ENCODE measurements around the gene SNX27. TPM values are rescaled to one million over a fixed set of nuclear protein-coding genes. Genes with fewer than 3 reads are reported as not detected.

SNX27 gene
- total RNA-seq, 4 donors from 2014 or later = 35.7 to 44.6 (median 41.7) TPM

DNA sequence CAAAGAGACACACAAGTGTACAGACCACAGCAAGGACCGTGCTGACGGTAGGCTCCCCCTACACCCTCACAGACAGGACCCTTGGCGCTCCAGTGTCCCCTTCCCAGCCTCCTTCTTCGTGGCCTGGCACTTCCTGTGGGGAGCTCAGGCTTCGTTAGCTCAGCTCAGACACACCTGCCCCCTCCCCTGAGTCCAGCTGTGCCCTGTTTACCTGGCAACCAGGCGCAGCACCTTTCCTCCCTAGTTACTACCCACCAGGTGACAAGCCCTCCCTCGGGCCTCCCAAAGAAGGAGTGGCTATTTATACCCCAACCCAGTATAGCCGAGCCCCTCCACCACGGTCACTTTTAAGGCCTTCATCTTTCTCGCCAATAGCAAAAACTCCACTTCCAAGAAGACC is 100.1 kb downstream of the SNX27 start:
- no peaks in the 10 kb centered on the region for H3K9me3 ChIP-seq
- H3K4me3 ChIP-seq = no peak overlapping the region
- peaks cover 0 to 44% of the 10 kb centered on the region in 2 donors for H3K27me3 ChIP-seq
- no peak overlapping the region for H3K27ac ChIP-seq
- no peak for DNase-seq (ENCODE audit: low spot score in 2 of 2)
- TF ChIP-seq POLR2A (IDR thresholded peaks at IDR 0.05) (no peak), EP300 (IDR thresholded peaks at IDR 0.05) (no peak)
- TF ChIP-seq, protein P1, sequence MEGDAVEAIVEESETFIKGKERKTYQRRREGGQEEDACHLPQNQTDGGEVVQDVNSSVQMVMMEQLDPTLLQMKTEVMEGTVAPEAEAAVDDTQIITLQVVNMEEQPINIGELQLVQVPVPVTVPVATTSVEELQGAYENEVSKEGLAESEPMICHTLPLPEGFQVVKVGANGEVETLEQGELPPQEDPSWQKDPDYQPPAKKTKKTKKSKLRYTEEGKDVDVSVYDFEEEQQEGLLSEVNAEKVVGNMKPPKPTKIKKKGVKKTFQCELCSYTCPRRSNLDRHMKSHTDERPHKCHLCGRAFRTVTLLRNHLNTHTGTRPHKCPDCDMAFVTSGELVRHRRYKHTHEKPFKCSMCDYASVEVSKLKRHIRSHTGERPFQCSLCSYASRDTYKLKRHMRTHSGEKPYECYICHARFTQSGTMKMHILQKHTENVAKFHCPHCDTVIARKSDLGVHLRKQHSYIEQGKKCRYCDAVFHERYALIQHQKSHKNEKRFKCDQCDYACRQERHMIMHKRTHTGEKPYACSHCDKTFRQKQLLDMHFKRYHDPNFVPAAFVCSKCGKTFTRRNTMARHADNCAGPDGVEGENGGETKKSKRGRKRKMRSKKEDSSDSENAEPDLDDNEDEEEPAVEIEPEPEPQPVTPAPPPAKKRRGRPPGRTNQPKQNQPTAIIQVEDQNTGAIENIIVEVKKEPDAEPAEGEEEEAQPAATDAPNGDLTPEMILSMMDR (IDR thresholded peaks at IDR 0.05) = no peak
- H3K4me1 ChIP-seq = peaks cover 0 to 10% (median 0%) of the 10 kb centered on the region in 4 donors
- 57 to 61% methylated on average over 10 of the region's 10 CpGs for WGBS, 2 donors
- H3K36me3 ChIP-seq = no peaks in the 10 kb centered on the region

DNA sequence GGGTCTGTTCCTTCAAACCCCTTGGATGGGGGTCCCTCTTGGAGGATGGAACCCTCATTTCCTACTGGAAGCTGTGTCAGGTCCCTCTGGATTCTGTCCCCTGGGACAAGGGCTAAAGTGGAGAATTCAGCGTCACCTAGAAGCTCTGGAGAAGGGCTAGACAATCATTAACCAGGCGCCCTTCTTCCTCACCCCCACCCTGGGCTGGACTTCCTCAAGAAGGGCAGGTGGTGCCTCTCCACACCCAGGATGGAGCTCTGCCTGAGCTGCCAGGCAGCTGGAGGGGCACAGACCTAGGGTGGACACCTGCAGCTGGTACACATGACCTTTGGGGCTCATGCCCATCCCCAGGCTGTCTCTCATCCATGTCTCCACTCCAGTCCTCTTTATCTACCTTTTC is 101.2 kb downstream of the SNX27 start:
- 58 to 88% methylated on average over 2 of the region's 2 CpGs for WGBS, 2 donors
- Histone ChIP-seq H3K36me3 (no peaks in the 10 kb centered on the region), H3K4me3 (no peak overlapping the region), H3K27ac (no peak overlapping the region), H3K4me1 (peaks cover 0 to 19% (median 4%) of the 10 kb centered on the region in 4 donors), H3K9me3 (no peaks in the 10 kb centered on the region), H3K27me3 (peaks cover 0 to 55% of the 10 kb centered on the region in 2 donors)
- no peak for DNase-seq (ENCODE audit: low spot score in 2 of 2)
- no peak for TF ChIP-seq EP300 (IDR thresholded peaks at IDR 0.05)
- TF ChIP-seq, protein P1 (IDR thresholded peaks at IDR 0.05) = no peak
- no peak for TF ChIP-seq POLR2A (IDR thresholded peaks at IDR 0.05)

DNA sequence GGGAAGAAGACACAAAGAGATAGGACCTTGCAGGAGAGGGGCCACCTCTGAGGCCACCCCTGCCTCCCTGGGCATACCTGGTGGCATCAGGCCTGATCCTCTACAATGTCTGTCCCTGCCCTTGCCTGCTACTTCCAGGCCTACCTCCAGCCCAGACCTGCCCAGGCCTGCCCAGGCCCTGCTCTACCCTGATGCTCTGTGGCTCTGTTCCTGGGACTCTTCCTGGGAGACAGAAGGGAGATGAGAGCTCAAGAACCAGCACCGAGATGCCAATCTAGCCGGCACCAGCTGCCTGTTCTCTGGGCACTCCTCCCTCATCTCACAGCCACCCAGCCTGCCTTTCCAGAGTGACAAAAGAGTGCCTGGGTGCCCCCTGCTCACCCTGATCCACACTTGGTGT is 102.0 kb downstream of the SNX27 start:
- no peak for TF ChIP-seq EP300 (IDR thresholded peaks at IDR 0.05)
- TF ChIP-seq, protein P1 (IDR thresholded peaks at IDR 0.05) = no peak
- no peak for TF ChIP-seq POLR2A (IDR thresholded peaks at IDR 0.05)
- peaks cover 0 to 19% (median 4%) of the 10 kb centered on the region in 4 donors for H3K4me1 ChIP-seq
- peaks cover 0 to 62% of the 10 kb centered on the region in 2 donors for H3K27me3 ChIP-seq
- 88 to 95% methylated on average over 2 of the region's 2 CpGs for WGBS, 2 donors
- no peak overlapping the region for H3K27ac ChIP-seq
- no peaks in the 10 kb centered on the region for H3K9me3 ChIP-seq
- no peak for DNase-seq (ENCODE audit: low spot score in 2 of 2)
- no peaks in the 10 kb centered on the region for H3K36me3 ChIP-seq
- H3K4me3 ChIP-seq = no peak overlapping the region

DNA sequence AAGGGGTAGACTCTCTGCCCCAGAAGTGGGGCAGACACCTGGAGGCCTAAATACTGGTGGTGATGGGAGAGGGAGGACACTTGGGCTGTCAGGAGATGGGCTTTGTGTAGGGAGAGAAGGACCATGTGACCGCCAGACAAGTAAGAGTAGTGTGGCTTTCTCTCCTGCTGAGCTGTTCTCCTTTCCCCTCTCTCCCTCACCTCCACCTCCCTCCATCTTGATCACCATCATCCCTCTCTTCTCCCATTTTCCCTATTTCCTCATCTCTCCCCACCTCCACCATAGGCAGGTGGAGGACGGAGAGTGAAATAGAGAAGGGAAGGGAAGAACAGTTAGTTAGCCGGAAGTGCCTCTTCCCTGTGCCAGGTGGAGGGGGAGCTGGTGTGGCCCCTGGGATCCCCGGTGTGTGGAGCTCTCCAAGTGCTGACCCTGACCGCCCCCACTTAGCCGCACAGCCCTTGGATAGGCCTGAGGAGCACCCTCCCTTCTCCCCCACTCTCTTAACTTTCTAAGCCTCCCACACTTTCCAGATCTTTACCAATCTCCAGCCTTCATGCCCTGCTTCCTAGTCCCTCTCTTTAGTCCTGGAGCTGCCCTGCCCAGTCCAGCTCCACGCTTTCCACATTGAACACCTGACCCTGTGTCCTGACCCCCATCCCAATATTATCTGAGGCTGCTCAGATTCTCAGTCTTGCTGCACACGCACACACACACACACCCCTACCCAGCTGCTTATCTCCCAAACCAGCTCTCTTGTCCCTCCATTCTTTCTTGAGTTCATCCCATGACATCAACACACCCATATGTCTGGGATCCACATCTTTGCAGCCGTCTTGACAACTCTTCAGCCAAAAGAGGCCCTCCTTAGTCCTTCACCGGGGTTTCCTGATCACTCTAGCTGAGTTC is 103.2 kb downstream of the SNX27 start:
- Histone ChIP-seq H3K27me3 (peaks cover 0 to 62% of the 10 kb centered on the region in 2 donors), H3K27ac (no peak overlapping the region), H3K4me1 (peaks cover 0 to 20% (median 5%) of the 10 kb centered on the region in 4 donors), H3K4me3 (no peak overlapping the region), H3K9me3 (no peaks in the 10 kb centered on the region), H3K36me3 (no peaks in the 10 kb centered on the region)
- 64 to 65% methylated on average over 9 to 10 of the region's 10 CpGs for WGBS, 2 donors
- DNase-seq (ENCODE audit: low spot score in 2 of 2) = no peak
- TF ChIP-seq, protein P1 (IDR thresholded peaks at IDR 0.05) = no peak
- TF ChIP-seq POLR2A (IDR thresholded peaks at IDR 0.05) = no peak
- no peak for TF ChIP-seq EP300 (IDR thresholded peaks at IDR 0.05)

DNA sequence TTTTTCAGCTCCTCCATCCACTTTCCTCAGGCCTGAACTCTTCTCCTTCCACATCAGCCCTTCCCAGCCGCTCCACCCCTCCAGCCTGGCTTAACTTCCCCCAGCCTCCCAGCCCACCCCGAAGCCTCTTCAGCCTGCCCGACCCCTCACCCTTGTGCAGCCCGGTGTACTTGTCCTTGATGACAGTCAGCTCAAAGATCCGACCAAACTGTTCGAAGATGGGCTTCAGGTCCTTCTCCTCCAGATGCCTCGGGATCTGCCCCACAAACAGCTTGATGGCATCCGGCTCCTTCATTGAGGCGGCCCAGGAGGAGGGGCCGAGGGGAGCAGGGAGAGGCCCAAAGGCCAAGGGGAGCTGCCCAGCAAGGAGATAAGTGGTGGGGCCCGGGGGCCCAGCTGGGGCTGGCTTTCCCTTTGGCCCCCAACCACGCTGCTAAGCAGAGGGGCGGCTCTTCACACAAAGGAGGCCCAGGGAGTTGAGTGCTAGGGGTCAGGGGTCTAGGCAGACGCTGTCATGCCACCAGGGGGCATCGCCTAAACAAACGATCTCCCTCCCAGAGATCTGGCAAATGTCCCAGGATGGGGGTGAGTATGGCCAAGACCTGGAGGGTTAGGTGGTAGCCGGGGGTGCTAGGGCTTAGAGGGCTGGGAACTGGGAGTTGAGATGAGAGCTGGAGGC is 104.0 kb downstream of the SNX27 start:
- Histone ChIP-seq H3K27ac (no peak overlapping the region), H3K4me1 (peaks cover 0 to 28% (median 7%) of the 10 kb centered on the region in 4 donors), H3K27me3 (peaks cover 0 to 62% of the 10 kb centered on the region in 2 donors), H3K9me3 (no peaks in the 10 kb centered on the region), H3K36me3 (no peaks in the 10 kb centered on the region), H3K4me3 (no peak overlapping the region)
- TF ChIP-seq, protein P1 (IDR thresholded peaks at IDR 0.05) = no peak
- TF ChIP-seq EP300 (IDR thresholded peaks at IDR 0.05) = no peak
- no peak for TF ChIP-seq POLR2A (IDR thresholded peaks at IDR 0.05)
- DNase-seq (ENCODE audit: low spot score in 2 of 2) = no peak
- 24 to 36% methylated on average over 12 to 17 of the region's 17 CpGs for WGBS, 2 donors
